HT1080 (cell line): Measurements from ENCODE around the gene MYRIP. TPM values are rescaled to one million over a fixed set of nuclear protein-coding genes. Genes with fewer than 3 reads are reported as not detected.

Experiments used
- DNase-seq: peaks from one replicate; pipeline ENCODE4 v3.0.0-alpha.2; 2015; ENCODE audit warnings: low read depth
- total RNA-seq: library from RNA; depleted of rRNA; stranded (reverse); fragments of >200 nt; shearing (Covaris generic); gene quantifications from 2 replicates; pipeline ENCODE4 v1.2.3, GENCODE V29; 2014

Gene MYRIP
- total RNA-seq, 1 experiment from 2014 or later, result 0.48 TPM

DNA sequence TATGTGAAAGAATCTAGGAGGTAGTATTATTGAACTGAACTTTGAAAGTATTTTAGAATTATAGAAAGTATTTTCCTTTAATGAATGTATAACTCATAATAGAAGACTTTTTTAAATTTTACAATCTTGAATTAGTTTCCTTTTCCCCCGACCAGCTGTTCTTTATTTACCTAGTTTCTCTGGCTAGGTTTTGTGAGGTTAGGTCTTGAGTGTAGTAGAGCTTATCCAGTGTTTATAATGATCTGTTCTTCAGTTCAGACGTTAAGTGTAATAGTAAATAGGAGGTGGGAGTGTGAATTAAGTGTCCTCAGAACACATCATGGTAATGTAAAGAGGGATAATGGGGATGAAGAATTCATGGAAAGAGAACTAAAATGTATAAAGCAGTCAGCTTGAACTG, 93.8 kb downstream of the MYRIP start:
- DNase-seq, result no peak

- no peak for DNase-seq
Measured at GRCh38 chr3:39905788-39906187, 96.4 kb downstream of the MYRIP start.

DNA sequence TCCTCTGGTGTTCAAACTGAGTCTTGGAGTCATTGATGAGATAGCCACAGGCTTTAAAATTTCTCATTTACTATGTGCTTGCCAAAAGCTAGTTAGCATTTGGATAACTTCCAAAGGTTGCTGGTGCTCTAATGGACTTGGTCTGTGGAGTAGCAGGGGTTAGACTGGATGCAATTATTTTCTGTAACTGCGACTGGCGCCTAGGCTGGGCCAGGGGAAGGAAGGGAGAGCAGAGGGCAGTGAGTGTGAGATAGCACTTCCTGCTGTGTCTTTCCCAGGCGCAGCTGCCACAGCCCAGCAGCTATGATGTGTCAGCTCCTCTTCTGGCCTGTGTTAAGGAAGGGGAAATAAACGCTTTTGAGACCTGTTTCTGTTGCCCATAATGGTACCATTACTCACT, 98.6 kb downstream of the MYRIP start:
- peak; percentile 73 for DNase-seq

DNA sequence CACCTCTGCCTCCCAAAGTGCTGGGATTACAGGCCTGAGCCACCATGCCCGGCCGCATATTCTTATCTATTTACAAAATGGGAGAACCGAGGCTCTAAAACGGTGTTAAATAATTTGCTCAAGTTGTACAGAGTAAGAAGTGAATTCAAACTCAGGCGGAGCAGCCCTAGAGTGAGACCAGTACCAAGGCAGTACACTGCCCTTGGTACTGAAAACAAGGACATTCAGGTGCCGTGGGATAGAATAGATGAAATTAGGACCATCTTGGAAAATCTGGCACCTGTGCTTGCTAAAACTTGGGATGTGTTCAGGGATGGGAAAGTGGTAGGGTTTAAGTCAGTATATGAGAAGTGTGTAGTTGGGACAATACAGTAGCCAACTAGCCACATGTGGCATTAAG, 100.7 kb downstream of the MYRIP start:
- no peak for DNase-seq

GRCh38 chr3:39910826-39911464, 101.5 kb downstream of the MYRIP start:
- peak; percentile 87 for DNase-seq

GRCh38 chr3:39911465-39912309, 102.3 kb downstream of the MYRIP start:
- peak; percentile 59 for DNase-seq

- no peak for DNase-seq
Measured at GRCh38 chr3:39915027-39915426, 105.6 kb downstream of the MYRIP start.

GRCh38 chr3:39917065-39917773, 107.8 kb downstream of the MYRIP start:
- DNase-seq, result peak; percentile 75

DNA sequence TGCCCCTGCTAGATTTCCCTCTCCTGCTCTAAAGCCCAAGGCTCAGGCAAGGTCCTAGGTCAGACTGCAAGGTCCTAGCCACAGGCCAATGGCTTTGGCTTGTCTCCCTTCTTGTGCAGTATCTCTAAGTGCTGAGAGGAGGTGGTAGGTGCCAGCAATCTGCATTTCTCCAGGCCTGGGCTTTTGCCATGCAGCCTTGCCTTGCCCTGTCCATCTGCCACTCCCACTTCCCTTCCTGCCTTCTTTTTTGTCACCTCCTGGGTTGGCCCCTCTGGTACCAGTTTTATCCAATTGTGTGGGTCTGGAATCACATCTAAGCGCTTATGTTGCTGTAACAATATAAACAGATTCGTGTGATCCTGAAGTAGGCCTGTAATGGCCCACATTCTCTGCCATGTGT, 109.9 kb downstream of the MYRIP start:
- no peak for DNase-seq

DNA sequence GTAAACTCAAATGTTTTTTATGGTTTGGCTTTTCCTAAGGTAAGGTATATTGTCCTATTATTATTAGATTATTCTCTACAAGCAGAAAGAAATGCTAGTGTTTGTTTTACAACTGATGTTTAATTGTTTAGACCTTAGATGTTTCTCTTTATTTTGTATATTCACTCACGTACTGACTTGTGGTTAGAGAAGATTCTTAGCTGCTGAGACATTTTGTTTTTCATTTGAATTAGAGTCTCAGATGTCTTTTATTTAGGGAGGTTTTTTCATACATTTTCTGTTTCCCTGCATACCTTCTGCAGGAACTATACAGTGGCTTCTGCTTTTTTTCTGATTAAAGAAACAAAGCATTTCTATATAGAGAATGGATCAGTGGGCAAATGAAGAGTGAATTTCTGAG, 110.9 kb downstream of the MYRIP start:
- DNase-seq, result no peak

GRCh38 chr3:39927479-39927878, 118.1 kb downstream of the MYRIP start:
- DNase-seq, result no peak

- DNase-seq, result no peak
Measured at GRCh38 chr3:39933986-39934693, 124.7 kb downstream of the MYRIP start.

- no peak for DNase-seq
Measured at GRCh38 chr3:39934696-39935095, 125.3 kb downstream of the MYRIP start.

DNA sequence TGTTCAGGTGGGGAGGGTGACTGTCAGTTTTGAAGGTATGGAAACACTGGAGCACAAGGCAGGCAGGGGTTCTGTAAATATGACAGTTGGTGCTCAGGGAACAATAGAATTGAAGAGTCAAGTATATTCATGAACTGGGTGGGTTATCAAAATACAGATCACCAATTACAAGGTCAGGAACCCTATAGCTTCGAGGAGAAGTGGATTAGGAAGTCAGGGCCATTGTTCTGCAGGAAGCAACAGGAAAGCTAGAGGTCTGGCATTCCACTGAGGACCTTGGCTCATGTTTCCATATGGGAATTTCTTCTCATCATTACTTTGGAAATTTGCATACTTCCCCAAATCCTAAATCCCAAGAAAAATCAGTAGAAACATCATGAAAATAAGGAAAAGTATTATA, 125.9 kb downstream of the MYRIP start:
- DNase-seq, result no peak

DNA sequence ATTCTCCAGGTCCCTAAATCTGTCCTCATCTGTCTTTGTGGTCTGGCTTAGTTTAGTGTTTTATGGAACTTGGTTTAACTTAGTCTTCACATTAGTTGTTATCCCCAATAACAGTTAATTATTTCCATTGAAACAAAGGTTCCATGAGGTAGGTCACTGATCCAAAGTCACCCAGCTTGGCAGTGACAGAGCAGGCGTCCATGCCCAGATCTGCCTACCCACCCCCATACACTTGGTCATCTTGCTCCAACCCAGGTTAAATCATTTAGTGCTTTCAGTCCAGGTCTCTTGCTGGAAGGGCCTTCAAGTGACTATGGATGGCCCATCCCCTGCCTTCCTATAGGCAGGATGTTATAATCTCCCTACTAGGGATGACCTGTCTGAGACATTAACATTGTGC, 127.4 kb downstream of the MYRIP start:
- no peak for DNase-seq

DNA sequence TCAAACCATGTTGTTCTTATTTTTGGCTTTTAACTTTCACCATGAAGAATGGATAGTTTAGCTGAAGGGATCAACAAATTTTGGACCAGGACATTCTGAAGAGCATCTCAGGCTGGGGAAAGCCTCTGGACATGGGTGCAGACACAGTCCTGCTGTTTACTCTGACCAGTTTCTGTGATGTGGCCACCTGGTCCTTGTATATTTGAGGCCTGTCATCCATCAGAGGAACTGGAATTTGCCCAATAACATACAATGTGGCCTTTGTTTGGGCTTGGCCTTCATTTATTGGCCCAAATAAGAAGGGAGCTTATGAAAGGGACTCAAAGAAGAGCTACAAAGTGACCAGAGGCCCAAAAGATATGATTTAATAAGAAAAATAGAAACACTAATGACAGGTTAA, 127.9 kb downstream of the MYRIP start:
- no peak for DNase-seq

DNA sequence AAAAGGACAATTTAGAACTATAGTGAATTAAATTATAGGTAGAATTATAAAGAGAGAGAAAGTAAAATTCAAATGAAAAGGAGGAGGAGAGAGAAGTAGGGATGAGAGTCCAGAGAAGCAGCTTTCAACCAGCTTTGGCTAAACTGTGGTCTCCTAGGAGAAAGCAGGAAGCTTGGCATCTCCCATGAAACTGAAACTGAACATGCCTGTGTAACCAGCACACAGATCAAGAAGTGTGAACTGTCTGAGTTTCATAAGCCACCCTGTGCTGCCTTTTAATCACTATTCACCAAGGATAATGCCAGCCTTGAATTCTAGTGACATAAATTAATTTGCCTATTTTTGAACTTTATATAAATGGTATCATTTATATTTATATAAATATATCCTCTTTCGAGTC, 128.5 kb downstream of the MYRIP start:
- no peak for DNase-seq

- no peak for DNase-seq
Measured at GRCh38 chr3:39941931-39942330, 132.5 kb downstream of the MYRIP start.

DNA sequence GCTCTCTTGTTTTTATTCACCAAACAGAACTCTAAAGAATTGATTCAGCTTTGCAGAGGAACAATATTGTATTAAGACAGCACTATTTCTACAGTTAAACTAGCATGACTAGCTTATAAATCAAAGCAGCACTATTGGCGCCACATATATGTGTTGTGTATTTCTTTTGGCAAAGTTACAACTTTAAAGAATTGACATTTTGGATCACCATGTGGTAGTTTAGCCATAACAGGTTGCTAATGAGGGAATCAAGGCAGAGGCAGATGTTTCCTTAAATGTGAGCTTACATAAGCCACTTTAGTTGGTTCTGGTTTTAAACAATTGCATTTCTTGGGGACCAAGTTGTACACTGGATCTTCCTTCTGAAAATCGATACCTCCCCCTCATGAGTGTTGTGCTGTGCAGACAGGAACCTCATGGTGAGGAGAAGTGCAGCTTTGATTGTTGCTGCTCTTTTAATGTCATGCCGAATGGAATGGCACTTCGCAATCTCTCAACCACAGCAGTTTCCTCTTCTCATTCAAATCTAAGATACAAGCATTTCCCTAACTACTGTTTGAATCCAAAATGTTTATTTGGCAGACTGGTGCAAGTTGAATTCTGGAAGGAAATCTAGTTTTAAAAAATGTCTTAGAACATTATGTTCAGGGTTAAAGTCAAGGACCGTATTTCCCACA, 151.2 kb downstream of the MYRIP start:
- DNase-seq, result no peak

GRCh38 chr3:39961230-39961629, 151.8 kb downstream of the MYRIP start:
- DNase-seq, result no peak

GRCh38 chr3:39962581-39962980, 153.2 kb downstream of the MYRIP start:
- no peak for DNase-seq
